Middle frontal gyrus (tissue), 1 donor: ENCODE data around the gene ZMAT1.
"Not testable (repeated sequence)": the region's sequence is repeated elsewhere in the genome, so short reads cannot be mapped to it uniquely, and the experiment has no call there.

ENCODE experiments used
- DNase-seq: peaks from one replicate; pipeline ENCODE4 v3.0.0-alpha.2; 2015; ENCODE audit warnings: low spot score; ENCODE audit errors: extremely low spot score

The ZMAT1 gene

DNA sequence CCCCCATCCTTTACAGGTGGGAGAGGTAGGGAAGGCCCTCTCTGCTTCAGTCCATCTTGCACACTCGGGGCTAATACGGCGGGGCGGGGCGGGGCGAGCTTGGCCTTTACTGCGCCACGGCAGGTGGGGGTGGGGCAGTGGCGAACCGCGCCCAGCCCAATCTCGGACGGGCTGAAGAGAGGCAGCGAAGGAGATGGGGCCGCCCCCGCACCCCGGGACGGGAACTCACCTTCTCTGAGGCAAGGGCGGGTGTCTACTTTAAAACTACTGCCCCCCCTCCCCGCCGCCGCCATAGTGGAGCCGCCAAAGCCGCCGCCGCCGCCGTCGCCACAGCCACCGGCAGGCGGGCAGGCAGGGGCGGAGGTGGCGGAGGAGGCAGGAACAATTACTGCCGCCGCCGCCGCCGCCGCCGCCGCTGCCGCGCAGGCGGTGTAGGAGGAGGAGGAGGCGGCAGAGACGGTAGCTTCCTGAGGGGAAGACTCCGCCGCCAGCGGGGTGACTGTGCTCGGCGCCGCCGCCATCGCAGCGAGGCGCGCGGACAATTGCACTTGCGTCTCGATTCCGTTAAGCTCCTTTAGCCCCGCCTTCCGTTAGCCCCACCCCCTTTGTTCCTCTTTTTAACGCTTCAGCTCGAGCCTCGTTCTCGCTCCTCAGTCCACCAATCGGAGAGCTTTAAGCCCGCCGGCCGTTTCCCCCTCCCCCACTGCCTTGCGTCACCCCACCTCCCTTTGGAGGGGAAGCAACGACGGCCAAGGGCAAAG lies at the start of gene ZMAT1:
Gene ZMAT1 (minus strand): TSS at position 540 of the 761 bp plus-strand sequence. CDS start 19 bp downstream, at position 521.
- peak; percentile 62 for DNase-seq

DNA sequence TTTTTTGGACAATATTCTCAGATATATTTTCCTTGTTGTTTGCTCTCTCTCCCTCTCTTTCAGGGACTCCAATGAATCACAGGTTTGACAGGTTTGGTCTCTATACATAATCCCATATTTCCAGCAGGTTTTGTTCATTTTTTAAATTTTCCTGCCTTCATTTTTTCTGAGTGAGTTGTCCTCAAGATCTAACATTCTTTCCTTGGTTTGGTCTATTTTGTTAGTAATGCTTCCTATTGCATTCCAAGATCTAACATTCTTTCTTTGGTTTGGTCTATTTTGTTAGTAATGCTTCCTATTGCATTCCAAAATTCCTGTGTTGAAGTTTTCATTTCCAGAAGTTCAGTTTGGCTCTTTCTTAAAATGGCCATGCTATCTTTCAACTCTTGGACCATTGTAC lies 45.3 kb upstream of the ZMAT1 start:
- DNase-seq, result no peak

DNA sequence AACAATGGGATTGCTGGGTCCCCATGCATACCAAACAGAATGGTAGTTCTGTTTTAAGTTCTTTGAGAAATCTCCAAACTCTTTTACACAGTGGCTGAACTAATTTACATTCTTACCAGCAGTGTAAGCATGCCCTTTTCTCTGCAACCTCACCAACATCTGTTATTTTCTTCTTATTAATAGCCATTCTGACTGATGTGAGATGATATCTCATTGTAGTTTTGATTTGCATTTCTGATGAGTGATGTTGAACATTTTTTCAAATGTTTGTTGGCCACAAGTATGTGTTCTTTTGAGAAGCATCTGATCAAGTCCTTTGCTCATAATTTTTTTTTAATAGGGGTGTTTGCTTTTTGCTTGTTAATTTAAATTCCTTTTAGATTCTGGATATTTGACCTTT lies 41.2 kb upstream of the ZMAT1 start:
- DNase-seq, result no peak

DNA sequence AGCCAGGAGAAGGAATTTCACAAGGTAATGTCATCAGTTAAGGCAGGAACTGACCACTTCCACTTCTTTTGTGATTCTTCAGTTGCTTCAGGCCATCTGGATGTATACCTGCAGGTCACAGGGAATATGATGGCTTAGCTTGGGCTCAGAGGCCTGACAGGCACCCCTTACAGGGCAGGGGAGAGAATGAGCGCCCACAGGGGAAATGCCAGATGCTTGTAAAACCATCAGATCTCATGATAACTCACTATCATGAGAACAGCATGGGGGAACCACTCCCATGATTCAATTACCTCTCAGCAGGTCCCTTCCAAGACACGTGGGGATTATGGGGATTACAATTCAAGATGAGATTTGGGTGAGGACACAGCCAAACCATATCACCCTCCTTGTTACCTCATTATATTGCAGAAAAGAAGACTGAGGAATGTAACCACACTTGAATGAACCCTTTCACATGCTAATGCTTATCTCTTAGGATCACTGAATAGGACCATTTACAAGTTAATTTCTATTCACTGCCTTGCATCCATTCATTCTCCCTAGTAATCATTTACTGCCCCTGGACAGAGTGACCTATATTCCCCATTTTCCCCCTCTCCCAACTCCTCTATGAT lies 33.2 kb upstream of the ZMAT1 start:
- DNase-seq, result not testable (repeated sequence)

DNA sequence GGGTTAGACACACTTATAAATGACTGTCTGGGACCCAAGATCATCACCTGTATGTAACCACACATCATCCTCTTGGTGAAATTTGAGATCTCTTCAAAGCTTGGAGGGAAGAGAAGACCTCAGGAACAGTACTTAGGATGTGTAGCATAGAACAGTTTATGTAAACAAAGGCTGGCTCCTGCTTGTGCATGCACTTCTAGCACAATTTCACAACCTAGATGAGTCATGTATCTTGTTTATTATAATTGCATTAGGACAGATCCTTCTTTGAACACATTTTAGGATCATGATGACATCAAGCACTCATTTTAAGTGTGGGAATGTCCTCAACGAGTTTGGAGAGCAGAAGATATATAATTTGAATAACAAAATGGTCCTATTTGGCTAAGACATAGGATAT lies 26.3 kb upstream of the ZMAT1 start:
- no peak for DNase-seq

DNA sequence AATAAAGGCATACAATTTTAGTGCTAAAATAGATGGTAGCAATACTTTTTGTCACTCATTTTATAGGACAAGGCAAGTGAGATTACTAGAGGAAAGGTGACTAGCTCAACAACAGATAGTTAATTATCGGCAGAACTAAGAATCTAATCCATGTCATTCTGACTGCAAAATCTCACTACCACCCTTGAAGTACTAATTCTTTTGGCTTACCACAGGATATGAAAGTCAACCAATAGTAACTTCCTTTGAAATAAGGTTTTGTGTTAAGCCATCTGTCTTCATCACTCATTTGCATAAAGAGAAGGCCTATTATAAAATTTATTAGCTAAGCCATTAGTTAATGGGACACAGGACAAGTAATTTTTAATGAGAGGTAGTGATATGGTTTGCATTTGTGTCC lies 25.3 kb upstream of the ZMAT1 start:
- DNase-seq, result no peak

DNA sequence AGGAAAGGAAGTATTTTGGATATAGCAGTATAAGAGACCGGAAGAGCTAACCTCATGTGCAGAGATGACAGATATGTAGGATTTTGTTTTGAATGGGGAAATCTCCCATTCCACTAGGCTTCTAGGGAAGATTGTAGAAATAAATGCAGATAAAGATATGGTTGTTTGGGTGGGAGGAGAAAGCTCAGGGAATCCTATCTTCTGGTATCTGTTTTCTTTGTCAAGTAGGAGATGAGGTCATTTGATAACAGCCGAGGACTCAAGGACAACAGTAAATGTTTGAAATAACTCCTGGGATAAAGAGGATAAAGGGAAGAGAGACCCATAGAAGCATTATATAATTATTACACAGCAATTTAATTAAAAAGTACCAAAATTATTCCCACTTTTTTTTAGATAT lies 24.7 kb upstream of the ZMAT1 start:
- DNase-seq, result no peak

DNA sequence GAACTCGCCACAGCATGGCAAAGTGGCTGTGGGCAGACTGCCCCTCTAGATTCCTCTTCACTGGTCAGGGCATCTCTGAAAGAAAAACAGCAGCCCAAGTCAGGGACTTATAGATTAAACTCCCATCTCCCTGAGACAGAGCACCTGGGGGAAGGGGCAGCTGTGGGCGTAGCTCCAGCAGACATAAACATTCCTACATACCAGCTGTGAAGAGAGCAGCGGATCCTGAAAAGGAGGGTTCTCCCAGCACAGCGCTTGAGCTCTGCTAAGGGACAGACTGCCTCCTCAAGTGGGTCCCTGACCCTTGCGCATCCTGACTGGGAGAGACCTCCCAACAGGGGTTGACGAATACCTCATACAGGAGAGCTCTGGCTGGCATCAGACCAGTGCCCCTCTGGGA lies 18.8 kb upstream of the ZMAT1 start:
- no peak for DNase-seq

DNA sequence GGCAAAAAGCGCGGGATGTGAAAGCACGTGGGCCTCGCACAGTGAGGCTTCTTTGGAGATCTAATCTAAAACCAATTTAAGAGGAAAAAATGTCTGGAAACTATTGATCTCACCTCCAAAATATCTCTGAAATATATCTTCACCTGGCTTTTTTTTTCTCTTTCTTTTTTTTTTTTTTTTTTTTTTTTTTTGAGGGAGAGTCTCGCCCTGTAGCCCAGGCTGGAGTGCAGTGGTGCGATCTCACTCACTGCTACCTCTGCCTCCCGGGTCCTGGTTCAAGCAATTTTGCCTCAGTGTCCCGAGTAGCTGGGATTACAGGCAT lies 383 bp upstream of the ZMAT1 start:
- DNase-seq, result no peak

DNA sequence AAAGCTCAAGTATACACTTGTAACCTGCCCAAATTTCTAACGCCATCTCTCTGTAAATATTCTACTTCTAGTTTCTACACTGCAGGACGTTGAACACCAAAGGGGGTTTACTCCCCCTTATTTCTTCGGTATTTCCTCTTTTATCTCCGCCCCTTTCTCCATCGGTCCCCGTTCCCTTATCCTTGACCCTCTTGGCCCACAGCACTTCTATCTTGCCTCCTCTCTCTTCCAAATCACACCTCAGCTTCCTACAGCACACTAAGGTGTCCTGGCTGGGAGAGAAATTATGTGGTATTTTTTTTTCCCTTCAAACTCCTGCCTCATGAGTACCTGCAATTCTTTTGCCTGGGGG lies 715 bp downstream of the ZMAT1 start:
- DNase-seq, result no peak

DNA sequence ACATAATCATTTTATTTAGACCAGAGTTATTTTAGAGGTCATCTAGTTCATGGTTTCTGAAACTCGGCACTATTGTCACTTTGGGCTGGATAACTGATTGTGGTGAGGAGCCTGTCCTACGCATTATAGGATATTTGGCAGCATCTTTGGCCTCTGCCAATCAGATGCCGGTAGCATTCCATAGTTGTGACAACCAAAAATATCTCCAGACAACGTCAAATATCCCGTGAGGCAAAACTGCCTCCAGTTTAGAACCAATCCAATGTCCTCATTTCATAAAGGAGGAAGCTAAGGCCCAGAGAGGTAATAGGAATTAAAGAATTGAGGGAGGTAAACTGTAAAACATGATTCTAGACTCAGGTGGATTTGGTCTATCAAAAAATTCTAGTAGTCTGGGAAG lies 6.1 kb downstream of the ZMAT1 start:
- no peak for DNase-seq

DNA sequence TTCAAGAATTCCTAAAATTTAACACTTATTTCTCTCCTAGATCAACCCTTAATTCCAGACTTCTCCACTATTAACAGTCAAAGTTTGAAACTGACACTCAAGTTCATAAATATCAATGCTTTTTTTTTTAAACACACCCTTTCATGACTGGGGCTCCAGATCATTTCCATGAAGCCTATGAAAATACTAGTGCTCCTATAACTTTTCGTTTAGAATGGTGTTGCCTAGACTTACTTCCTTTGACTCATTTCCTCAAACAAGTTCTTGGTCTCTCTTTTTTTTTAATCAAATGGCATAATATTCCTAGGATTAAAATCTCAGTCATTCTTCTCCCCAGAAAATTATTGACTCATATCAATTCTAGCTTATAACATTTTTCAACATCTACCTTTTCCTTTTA lies 13.1 kb downstream of the ZMAT1 start:
- DNase-seq, result no peak

DNA sequence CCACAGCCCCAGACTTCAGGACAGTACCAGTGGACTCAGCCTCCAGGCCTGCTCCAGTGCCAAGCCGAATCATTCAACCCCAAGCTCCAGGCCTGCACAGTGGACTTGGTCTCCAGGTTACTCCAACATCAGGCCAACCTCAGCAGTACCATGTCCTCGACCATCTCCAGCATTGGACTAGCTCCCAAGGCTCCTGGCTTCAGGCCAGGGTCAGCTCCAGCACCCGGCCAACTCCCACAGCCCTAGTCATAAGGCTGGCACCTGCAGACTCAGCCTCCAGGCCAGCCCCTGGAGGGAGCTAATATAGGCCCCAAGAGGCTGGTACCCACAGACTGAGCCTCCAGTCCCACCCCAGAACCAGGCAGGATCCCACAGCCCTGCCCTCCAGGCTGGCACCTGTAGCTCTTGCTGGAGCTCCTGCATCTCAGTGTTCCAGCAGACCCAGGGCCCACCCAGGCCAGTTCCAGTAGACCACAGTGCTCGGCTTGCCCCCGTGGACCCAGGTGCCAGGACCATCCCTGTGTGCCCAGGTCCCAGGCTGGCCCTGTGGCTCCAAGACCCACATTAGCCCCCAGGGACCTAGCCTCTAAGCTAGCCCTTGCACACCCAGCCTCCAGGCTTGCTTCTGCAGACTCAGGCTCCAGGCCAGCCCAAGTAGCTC lies 25.6 kb downstream of the ZMAT1 start:
- no peak for DNase-seq

DNA sequence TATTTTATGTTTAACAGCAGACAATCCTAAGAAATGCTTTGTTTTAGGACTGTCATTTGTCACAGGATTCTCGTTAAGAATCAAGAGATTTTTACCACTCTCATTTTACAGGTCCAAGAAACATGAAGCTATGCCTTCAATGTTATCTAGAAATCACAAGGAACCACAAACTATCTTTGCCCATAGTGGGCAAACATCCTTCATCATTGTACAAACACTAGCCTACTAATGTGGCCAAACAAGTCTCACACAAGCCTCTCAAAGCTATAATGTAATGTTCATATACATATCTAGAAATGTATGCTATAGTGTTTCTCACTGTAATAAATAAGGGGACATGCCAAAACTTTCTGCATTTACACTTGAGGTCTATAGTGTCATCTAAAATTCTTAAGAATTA lies 26.8 kb downstream of the ZMAT1 start:
- no peak for DNase-seq
